HepG2 (cell line): ENCODE data around the gene SLC22A31. TPM values are rescaled to one million over a fixed set of nuclear protein-coding genes. Genes with fewer than 3 reads are reported as not detected.

Experiments used
- ARNT2 ChIP-seq: sonication (generic); formaldehyde crosslinking; IDR thresholded peaks from 2 replicates; pipeline ENCODE4 v1.8.0; 2022; ENCODE audit warnings: mild to moderate bottlenecking, low read depth, missing genetic modification reagents, moderate library complexity
- ATF7-NPFF ChIP-seq: sonication (generic); formaldehyde crosslinking; IDR thresholded peaks from 2 replicates; pipeline ENCODE4 v1.8.1; 2023; ENCODE audit warnings: mild to moderate bottlenecking, low read depth, missing genetic modification reagents, moderate library complexity
- BRD4 ChIP-seq: sonication (generic); formaldehyde crosslinking; IDR thresholded peaks from 2 replicates; pipeline ENCODE4 v1.4.0; 2020; ENCODE audit warnings: missing genetic modification reagents
- CBX5 ChIP-seq: sonication (generic); formaldehyde crosslinking; IDR thresholded peaks from 2 replicates; pipeline ENCODE4 v1.4.0; 2020; ENCODE audit warnings: missing genetic modification reagents, borderline replicate concordance
- GTF3A ChIP-seq: sonication (generic); formaldehyde crosslinking; conservative IDR thresholded peaks from 2 replicates; pipeline ENCODE4 v1.4.0; 2020; ENCODE audit warnings: mild to moderate bottlenecking, missing genetic modification reagents
- HOXA9 ChIP-seq: sonication (generic); formaldehyde crosslinking; IDR thresholded peaks from 2 replicates; pipeline ENCODE4 v1.8.1; 2022; ENCODE audit warnings: missing genetic modification reagents, mild to moderate bottlenecking, moderate library complexity, borderline replicate concordance
- KDM5B ChIP-seq: sonication (generic); formaldehyde crosslinking; IDR thresholded peaks from 2 replicates; pipeline ENCODE4 v1.4.0; 2020; ENCODE audit warnings: missing genetic modification reagents, mild to moderate bottlenecking, borderline replicate concordance
- MYC ChIP-seq: sonication (generic); formaldehyde crosslinking; IDR thresholded peaks from 2 replicates; pipeline ENCODE4 v1.9.0; 2021; ENCODE audit warnings: missing genetic modification reagents, borderline replicate concordance
- NRL ChIP-seq: sonication (generic); formaldehyde crosslinking; IDR thresholded peaks from 2 replicates; pipeline ENCODE4 v1.5.0; 2020; ENCODE audit warnings: missing genetic modification reagents, mild to moderate bottlenecking, moderate library complexity, borderline replicate concordance
- PATZ1 ChIP-seq: sonication (generic); formaldehyde crosslinking; IDR thresholded peaks from 2 replicates; pipeline ENCODE4 v1.4.0; 2020; ENCODE audit warnings: missing genetic modification reagents
- PRMT3 ChIP-seq: sonication (generic); formaldehyde crosslinking; IDR thresholded peaks from 2 replicates; pipeline ENCODE4 v1.8.1; 2022; ENCODE audit warnings: low read depth, mild to moderate bottlenecking, moderate library complexity, missing genetic modification reagents, borderline replicate concordance
- SP4 ChIP-seq: sonication (generic); formaldehyde crosslinking; IDR thresholded peaks from 2 replicates; pipeline ENCODE4 v1.8.1; 2023; ENCODE audit warnings: mild to moderate bottlenecking, missing genetic modification reagents
- TBX3 ChIP-seq: fragments of 450-650 bp; IDR thresholded peaks from 2 replicates; pipeline ENCODE4 v1.6.1; 2017; ENCODE audit warnings: antibody characterized with exemption, mild to moderate bottlenecking, inconsistent platforms, borderline replicate concordance
- ZC3H13 ChIP-seq: sonication (generic); formaldehyde crosslinking; IDR thresholded peaks from 2 replicates; pipeline ENCODE4 v1.8.1; 2023; ENCODE audit warnings: mild to moderate bottlenecking, missing genetic modification reagents, moderate library complexity
- ZKSCAN1 ChIP-seq: fragments of 150-350 bp; IDR thresholded peaks from 2 replicates; pipeline ENCODE4 v1.6.1; 2014; ENCODE audit warnings: low read length
- ZKSCAN8 ChIP-seq: IDR thresholded peaks from 2 replicates; pipeline ENCODE4 v1.6.1; 2016; ENCODE audit warnings: borderline replicate concordance, missing genetic modification reagents, missing compliant biosample characterization
- ZNF333 ChIP-seq: sonication (generic); formaldehyde crosslinking; IDR thresholded peaks from 2 replicates; pipeline ENCODE4 v1.4.0; 2020; ENCODE audit warnings: mild to moderate bottlenecking, missing genetic modification reagents, borderline replicate concordance
- ZNF605 ChIP-seq: sonication (generic); formaldehyde crosslinking; IDR thresholded peaks from 2 replicates; pipeline ENCODE4 v1.8.0; 2022; ENCODE audit warnings: mild to moderate bottlenecking, missing genetic modification reagents
- ZNF703 ChIP-seq: sonication (generic); formaldehyde crosslinking; IDR thresholded peaks from 2 replicates; pipeline ENCODE4 v1.5.1; 2020; ENCODE audit warnings: missing genetic modification reagents, mild to moderate bottlenecking, moderate library complexity, borderline replicate concordance
- ZNF710 ChIP-seq: sonication (generic); formaldehyde crosslinking; IDR thresholded peaks from 2 replicates; pipeline ENCODE4 v1.5.0; 2020; ENCODE audit warnings: mild to moderate bottlenecking, missing genetic modification reagents, borderline replicate concordance
- ZNF737 ChIP-seq: sonication (generic); formaldehyde crosslinking; IDR thresholded peaks from 2 replicates; pipeline ENCODE4 v1.5.0; 2020; ENCODE audit warnings: missing genetic modification reagents, mild to moderate bottlenecking, borderline replicate concordance
- ZNF747 ChIP-seq: sonication (generic); formaldehyde crosslinking; IDR thresholded peaks from 2 replicates; pipeline ENCODE4 v1.8.1; 2023; ENCODE audit warnings: missing genetic modification reagents, mild to moderate bottlenecking, borderline replicate concordance
- polyA plus RNA-seq, 8 experiments: library from polyadenylated mRNA; depleted of rRNA in 3 of 8; stranded (reverse) in 7 of 8; unstranded in 1 of 8; fragments of >200 nt; fragmentation: Illumina TruSeq in 4 of 8; extraction: Trizol in 4 of 8; gene quantifications; 2 replicates each; pipeline versions ENCODE4 v1.2.1 to v1.2.3, GENCODE V29; 2011 to 2016; ENCODE audit warnings: low read depth in 4 of 8, missing spikeins in 1 of 8, mixed read lengths in 1 of 8; ENCODE audit not compliant: insufficient read depth in 1 of 8
- total RNA-seq, 5 experiments: library from RNA; depleted of rRNA; stranded (reverse); fragments of >200 nt; fragmentation: Illumina TruSeq; extraction: Trizol; gene quantifications; 2 replicates each; pipeline ENCODE4 v1.2.3, GENCODE V29; 2016; ENCODE audit warnings: low read depth in 1 of 5
- TF ChIP-seq, protein P1 (sequence below): sonication (generic); formaldehyde crosslinking; IDR thresholded peaks from 2 replicates; pipeline ENCODE4 v1.5.0; 2020; ENCODE audit warnings: missing genetic modification reagents, mild to moderate bottlenecking, borderline replicate concordance

The SLC22A31 gene
- total and polyA plus RNA-seq, 2 of the 13 experiments (the other 11 are each of a cell fraction or from before 2014, with no cell fraction given): 67.3 to 83.3 TPM

DNA sequence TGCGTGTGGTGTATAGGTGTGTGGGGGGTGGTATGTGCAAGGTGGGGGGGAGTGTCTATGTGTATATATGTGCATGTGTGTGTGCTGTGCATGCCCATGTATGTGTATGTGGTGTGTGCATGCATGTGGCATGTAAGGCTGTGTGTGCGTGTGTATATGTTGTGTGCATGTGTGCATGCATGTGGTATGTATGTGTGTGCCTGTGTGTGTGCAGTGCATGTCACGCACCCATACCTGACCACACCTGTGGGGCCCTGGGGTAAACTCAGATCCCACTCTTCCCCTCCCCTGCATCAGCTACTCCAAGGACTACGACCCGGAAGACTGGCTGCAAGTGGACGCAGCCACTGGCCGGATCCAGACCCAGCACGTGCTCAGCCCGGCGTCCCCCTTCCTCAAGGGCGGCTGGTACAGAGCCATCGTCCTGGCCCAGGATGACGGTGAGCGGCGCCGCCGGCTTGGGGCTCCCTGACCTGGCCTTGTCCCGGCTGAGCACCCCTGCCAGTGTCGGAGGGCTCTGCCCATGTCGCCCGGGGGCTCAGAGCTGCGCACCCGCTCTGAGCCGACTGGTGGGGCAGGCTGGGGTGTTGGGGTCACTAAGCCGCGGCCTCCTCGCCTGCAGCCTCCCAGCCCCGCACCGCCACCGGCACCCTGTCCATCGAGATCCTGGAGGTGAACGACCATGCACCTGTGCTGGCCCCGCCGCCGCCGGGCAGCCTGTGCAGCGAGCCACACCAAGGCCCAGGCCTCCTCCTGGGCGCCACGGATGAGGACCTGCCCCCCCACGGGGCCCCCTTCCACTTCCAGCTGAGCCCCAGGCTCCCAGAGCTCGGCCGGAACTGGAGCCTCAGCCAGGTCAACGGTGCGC lies 9.1 kb downstream of the SLC22A31 start (continued):
- peak; percentile 96 for TF ChIP-seq MYC (CRISPR knock-in tag)
- TF ChIP-seq SP4: peak; percentile 39; the same call in 1 of the 2 replicates
- TF ChIP-seq ZKSCAN1: 0 out of 2 replicates have a peak, but pooled peaks have one; percentile 40
- TF ChIP-seq NRL (CRISPR knock-in tag): peak; percentile 94
- TF ChIP-seq CBX5 (CRISPR knock-in tag): peak; percentile 17; the same call in 1 of the 2 replicates
- 0 out of 2 replicates have a peak, but pooled peaks have one; percentile 67 for TF ChIP-seq ZNF710 (CRISPR knock-in tag)
- peak; percentile 28; the same call in 1 of the 2 replicates for TF ChIP-seq ATF7-NPFF
- peak; percentile 62; the same call in 1 of the 2 replicates for TF ChIP-seq KDM5B (CRISPR knock-in tag)
- TF ChIP-seq, protein P1, sequence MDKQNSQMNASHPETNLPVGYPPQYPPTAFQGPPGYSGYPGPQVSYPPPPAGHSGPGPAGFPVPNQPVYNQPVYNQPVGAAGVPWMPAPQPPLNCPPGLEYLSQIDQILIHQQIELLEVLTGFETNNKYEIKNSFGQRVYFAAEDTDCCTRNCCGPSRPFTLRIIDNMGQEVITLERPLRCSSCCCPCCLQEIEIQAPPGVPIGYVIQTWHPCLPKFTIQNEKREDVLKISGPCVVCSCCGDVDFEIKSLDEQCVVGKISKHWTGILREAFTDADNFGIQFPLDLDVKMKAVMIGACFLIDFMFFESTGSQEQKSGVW (CRISPR knock-in tag): 0 out of 2 replicates have a peak, but pooled peaks have one; percentile 40
- no peak for TF ChIP-seq ZNF703 (CRISPR knock-in tag)
- 0 out of 2 replicates have a peak, but pooled peaks have one; percentile 45 for TF ChIP-seq PRMT3 (CRISPR knock-in tag)
- no peak for TF ChIP-seq BRD4 (CRISPR knock-in tag)
- peak; percentile 72; the same call in 1 of the 2 replicates for TF ChIP-seq ZNF747
- TF ChIP-seq GTF3A (CRISPR knock-in tag): no peak
- TF ChIP-seq ZC3H13 (CRISPR knock-in tag): peak; percentile 72
- peak; percentile 81 for TF ChIP-seq ZNF605 (CRISPR knock-in tag)
- peak; percentile 84 for TF ChIP-seq PATZ1 (CRISPR knock-in tag)
- TF ChIP-seq TBX3: peak; percentile 33
- TF ChIP-seq ZKSCAN8 (CRISPR knock-in tag): no peak
- TF ChIP-seq ZNF737 (CRISPR knock-in tag): 0 out of 2 replicates have a peak, but pooled peaks have one; percentile 83
- 0 out of 2 replicates have a peak, but pooled peaks have one; percentile 40 for TF ChIP-seq ARNT2 (CRISPR knock-in tag)
- TF ChIP-seq HOXA9: peak; percentile 84; the same call in 1 of the 2 replicates
- TF ChIP-seq ZNF333 (CRISPR knock-in tag): no peak; the same call in 1 of the 2 replicates
